ENCODE data around the gene MANEAL.
"Not testable (repeated sequence)": the region's sequence is repeated elsewhere in the genome, so short reads cannot be mapped to it uniquely, and the experiment has no call there.

MANEAL gene

DNA sequence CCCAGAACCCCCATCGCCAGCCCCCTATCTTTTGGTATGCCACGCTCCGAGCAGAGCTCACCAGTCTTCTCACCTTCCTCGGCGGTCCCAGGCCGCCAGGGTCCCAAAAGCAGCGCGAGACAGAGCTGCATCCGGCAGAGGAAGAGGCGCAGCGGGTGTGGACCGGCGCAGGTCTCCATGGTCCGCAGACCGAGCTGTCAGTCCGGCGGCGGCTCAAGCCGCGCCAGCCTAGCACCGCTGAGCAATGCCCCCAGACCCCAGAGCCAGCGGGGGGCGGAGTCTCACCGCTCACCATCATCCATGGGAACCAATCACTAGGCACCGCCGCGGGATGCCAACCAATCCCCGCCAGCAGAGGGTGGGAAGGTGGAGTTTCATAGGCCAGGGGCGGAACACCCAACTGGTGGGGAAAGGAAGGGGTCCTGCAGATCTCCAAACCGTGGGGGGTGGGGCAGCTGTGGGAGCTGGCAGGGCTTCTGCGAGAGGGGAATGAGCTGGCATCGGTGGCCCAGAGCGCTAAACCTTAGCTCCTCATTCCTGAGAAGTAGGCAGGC lies 28.7 kb upstream of the MANEAL start, which contains the start of gene EPHA10:
EPHA10 (minus strand) TSS at position 233 of the 554 bp plus-strand sequence; CDS start at position 179, 54 bp downstream.
- H3K4me3 ChIP-seq (replicated peaks; ENCODE audit: insufficient read depth, low read length), result no peak within 1 kb of the TSS
- TF ChIP-seq POLR2AphosphoS5 (IDR thresholded peaks at IDR 0.05; ENCODE audit: low read depth) (no peak), SPI1 (IDR thresholded peaks at IDR 0.05; ENCODE audit: borderline replicate concordance, low read depth) (no peak), GABPA (IDR thresholded peaks at IDR 0.05; ENCODE audit: low read depth) (no peak)
- TF ChIP-seq, protein P1, sequence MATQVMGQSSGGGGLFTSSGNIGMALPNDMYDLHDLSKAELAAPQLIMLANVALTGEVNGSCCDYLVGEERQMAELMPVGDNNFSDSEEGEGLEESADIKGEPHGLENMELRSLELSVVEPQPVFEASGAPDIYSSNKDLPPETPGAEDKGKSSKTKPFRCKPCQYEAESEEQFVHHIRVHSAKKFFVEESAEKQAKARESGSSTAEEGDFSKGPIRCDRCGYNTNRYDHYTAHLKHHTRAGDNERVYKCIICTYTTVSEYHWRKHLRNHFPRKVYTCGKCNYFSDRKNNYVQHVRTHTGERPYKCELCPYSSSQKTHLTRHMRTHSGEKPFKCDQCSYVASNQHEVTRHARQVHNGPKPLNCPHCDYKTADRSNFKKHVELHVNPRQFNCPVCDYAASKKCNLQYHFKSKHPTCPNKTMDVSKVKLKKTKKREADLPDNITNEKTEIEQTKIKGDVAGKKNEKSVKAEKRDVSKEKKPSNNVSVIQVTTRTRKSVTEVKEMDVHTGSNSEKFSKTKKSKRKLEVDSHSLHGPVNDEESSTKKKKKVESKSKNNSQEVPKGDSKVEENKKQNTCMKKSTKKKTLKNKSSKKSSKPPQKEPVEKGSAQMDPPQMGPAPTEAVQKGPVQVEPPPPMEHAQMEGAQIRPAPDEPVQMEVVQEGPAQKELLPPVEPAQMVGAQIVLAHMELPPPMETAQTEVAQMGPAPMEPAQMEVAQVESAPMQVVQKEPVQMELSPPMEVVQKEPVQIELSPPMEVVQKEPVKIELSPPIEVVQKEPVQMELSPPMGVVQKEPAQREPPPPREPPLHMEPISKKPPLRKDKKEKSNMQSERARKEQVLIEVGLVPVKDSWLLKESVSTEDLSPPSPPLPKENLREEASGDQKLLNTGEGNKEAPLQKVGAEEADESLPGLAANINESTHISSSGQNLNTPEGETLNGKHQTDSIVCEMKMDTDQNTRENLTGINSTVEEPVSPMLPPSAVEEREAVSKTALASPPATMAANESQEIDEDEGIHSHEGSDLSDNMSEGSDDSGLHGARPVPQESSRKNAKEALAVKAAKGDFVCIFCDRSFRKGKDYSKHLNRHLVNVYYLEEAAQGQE (IDR thresholded peaks at IDR 0.05; ENCODE audit: insufficient replicate concordance, low read depth), result no peak
- TF ChIP-seq, protein P2, sequence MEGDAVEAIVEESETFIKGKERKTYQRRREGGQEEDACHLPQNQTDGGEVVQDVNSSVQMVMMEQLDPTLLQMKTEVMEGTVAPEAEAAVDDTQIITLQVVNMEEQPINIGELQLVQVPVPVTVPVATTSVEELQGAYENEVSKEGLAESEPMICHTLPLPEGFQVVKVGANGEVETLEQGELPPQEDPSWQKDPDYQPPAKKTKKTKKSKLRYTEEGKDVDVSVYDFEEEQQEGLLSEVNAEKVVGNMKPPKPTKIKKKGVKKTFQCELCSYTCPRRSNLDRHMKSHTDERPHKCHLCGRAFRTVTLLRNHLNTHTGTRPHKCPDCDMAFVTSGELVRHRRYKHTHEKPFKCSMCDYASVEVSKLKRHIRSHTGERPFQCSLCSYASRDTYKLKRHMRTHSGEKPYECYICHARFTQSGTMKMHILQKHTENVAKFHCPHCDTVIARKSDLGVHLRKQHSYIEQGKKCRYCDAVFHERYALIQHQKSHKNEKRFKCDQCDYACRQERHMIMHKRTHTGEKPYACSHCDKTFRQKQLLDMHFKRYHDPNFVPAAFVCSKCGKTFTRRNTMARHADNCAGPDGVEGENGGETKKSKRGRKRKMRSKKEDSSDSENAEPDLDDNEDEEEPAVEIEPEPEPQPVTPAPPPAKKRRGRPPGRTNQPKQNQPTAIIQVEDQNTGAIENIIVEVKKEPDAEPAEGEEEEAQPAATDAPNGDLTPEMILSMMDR (IDR thresholded peaks at IDR 0.05; ENCODE audit: insufficient read depth, low read length), result no peak
- no peak within 1 kb of the TSS for H3K27ac ChIP-seq (replicated peaks)
- peaks cover 28% of the 10 kb centered on the region for H3K27me3 ChIP-seq (ENCODE audit: insufficient read depth, poor library complexity, severe bottlenecking)
- DNase-seq (ENCODE audit: low read depth in 1 of 2, low spot score in 1 of 2), result no peak

DNA sequence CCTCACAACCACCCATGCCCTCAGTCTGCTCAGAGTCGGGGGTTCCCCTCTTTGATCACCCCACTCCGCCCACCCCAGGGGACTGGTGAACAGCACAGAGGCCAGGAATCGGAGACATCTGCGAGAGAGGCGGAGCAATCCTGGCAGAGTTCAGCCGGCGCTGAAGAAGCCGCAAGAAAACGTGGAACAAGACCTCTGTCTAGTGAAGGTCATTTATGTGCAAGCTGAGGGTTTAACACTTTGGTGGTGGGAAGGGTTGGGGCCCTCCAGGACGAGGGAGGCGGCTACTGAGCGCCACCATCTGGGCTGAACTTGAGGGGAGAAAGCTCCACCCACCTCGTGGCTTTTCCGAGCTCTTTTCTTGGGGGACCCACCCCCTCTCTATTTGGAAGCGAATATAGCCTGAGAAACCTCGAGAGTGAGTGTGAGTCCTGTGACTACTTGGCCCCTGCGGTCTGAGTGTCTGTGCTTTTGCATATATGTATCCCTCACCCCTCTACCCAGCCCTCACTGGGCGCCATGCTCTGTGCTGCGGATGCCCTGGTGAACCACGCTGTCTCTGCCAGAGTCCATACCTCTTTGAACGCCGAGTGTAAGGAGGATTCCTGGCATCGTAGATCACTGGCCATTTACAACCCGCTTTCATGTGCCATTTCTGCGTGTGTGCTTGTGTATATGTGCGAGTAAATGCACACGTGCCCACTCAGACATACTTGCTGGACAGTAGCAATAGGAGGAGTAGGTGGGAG lies 27.6 kb upstream of the MANEAL start:
- DNase-seq (ENCODE audit: low read depth in 1 of 2, low spot score in 1 of 2), result no peak
- H3K27ac ChIP-seq (replicated peaks), result no peak overlapping the region
- no peak for TF ChIP-seq SPI1 (IDR thresholded peaks at IDR 0.05; ENCODE audit: borderline replicate concordance, low read depth)
- TF ChIP-seq, protein P1 (IDR thresholded peaks at IDR 0.05; ENCODE audit: insufficient replicate concordance, low read depth), result no peak
- no peak for TF ChIP-seq POLR2AphosphoS5 (IDR thresholded peaks at IDR 0.05; ENCODE audit: low read depth)
- no peak for TF ChIP-seq GABPA (IDR thresholded peaks at IDR 0.05; ENCODE audit: low read depth)
- TF ChIP-seq, protein P2 (IDR thresholded peaks at IDR 0.05; ENCODE audit: insufficient read depth, low read length), result no peak
- peaks cover 28% of the 10 kb centered on the region for H3K27me3 ChIP-seq (ENCODE audit: insufficient read depth, poor library complexity, severe bottlenecking)
- no peak overlapping the region for H3K4me3 ChIP-seq (replicated peaks; ENCODE audit: insufficient read depth, low read length)

DNA sequence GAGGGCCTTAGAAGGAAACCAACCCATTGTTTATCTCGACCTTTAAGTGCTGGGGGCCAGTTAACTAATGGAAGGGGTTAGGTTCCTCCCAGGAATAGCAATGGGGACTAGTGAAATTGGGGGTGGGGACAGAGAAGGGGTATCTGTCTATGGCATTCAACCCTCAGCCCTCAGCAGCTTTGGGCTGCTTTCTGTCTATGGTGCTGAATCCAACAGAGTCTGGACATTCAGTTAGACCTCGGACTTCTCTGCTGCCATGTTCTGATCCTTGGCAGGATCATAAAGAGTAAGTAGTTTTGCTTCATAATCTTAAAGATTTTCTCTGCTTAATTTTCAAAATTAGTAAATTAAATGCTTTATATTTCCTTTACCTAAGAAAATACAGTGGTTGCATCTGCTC lies 26.2 kb upstream of the MANEAL start:
- H3K27me3 ChIP-seq (ENCODE audit: insufficient read depth, poor library complexity, severe bottlenecking), result peaks cover 28% of the 10 kb centered on the region
- H3K27ac ChIP-seq (replicated peaks), result no peak overlapping the region
- TF ChIP-seq, protein P1 (IDR thresholded peaks at IDR 0.05; ENCODE audit: insufficient replicate concordance, low read depth), result peak; percentile 55
- no peak for TF ChIP-seq SPI1 (IDR thresholded peaks at IDR 0.05; ENCODE audit: borderline replicate concordance, low read depth)
- DNase-seq (ENCODE audit: low read depth in 1 of 2, low spot score in 1 of 2), result no peak
- no peak overlapping the region for H3K4me3 ChIP-seq (replicated peaks; ENCODE audit: insufficient read depth, low read length)

DNA sequence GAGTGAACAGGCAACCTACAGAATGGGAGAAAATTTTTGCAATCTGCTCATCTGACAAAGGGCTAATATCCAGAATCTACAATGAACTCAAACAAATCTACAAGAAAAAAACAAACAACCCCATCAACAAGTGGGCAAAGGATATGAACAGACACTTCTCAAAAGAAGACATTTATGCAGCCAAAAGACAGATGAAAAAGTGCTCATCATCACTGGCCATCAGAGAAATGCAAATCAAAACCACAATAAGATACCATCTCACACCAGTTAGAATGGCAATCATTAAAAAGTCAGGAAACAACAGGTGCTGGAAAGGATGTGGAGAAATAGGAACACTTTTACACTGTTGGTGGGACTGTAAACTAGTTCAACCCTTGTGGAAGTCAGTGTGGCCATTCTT lies 22.2 kb upstream of the MANEAL start:
- not testable (repeated sequence) for H3K4me3 ChIP-seq (replicated peaks; ENCODE audit: insufficient read depth, low read length); H3K27ac ChIP-seq (replicated peaks); DNase-seq (ENCODE audit: low read depth in 1 of 2, low spot score in 1 of 2); H3K27me3 ChIP-seq (ENCODE audit: insufficient read depth, poor library complexity, severe bottlenecking)
